ENCODE results near the gene MYO5A. TPM values are rescaled to one million over a fixed set of nuclear protein-coding genes. Genes with fewer than 3 reads are reported as not detected.

Gene MYO5A
- total RNA-seq, 4 donors from 2014 or later = 8.9 to 65.2 (median 12.7) TPM

GRCh38 chr15:52559022-52559421, 30.3 kb upstream of the MYO5A start:
- no peak overlapping the region for H3K27ac ChIP-seq
- DNase-seq = no peak
- H3K4me3 ChIP-seq = no peak overlapping the region
- H3K9me3 ChIP-seq = no peaks in the 10 kb centered on the region
- H3K27me3 ChIP-seq = no peaks in the 10 kb centered on the region
- H3K36me3 ChIP-seq = peaks cover 0 to 12% (median 0%) of the 10 kb centered on the region in 3 donors
- TF ChIP-seq POLR2A (IDR thresholded peaks at IDR 0.05) (no peak), CTCF (IDR thresholded peaks at IDR 0.05) (no peak)
- peaks cover 0 to 28% (median 0%) of the 10 kb centered on the region in 4 donors for H3K4me1 ChIP-seq

GRCh38 chr15:52558196-52558595, 29.5 kb upstream of the MYO5A start:
- Histone ChIP-seq H3K4me1 (peaks cover 0 to 24% (median 0%) of the 10 kb centered on the region in 4 donors), H3K27me3 (no peaks in the 10 kb centered on the region), H3K36me3 (peaks cover 0 to 12% (median 0%) of the 10 kb centered on the region in 3 donors), H3K4me3 (no peak overlapping the region), H3K9me3 (no peaks in the 10 kb centered on the region), H3K27ac (no peak overlapping the region)
- DNase-seq = no peak
- TF ChIP-seq POLR2A (IDR thresholded peaks at IDR 0.05) (no peak), CTCF (IDR thresholded peaks at IDR 0.05) (no peak)

GRCh38 chr15:52557274-52557641, 28.6 kb upstream of the MYO5A start:
- Histone ChIP-seq H3K27me3 (no peaks in the 10 kb centered on the region), H3K4me3 (no peak overlapping the region), H3K36me3 (peaks cover 0 to 12% (median 0%) of the 10 kb centered on the region in 3 donors), H3K9me3 (no peaks in the 10 kb centered on the region), H3K27ac (no peak overlapping the region), H3K4me1 (peaks cover 0 to 17% (median 0%) of the 10 kb centered on the region in 4 donors)
- no peak for DNase-seq
- TF ChIP-seq POLR2A (IDR thresholded peaks at IDR 0.05) (no peak), CTCF (IDR thresholded peaks at IDR 0.05) (no peak)

GRCh38 chr15:52556524-52557273, 28.0 kb upstream of the MYO5A start:
- Histone ChIP-seq H3K9me3 (no peaks in the 10 kb centered on the region), H3K27me3 (no peaks in the 10 kb centered on the region), H3K27ac (no peak overlapping the region), H3K4me3 (no peak overlapping the region), H3K4me1 (peaks cover 0 to 16% (median 0%) of the 10 kb centered on the region in 4 donors), H3K36me3 (peaks cover 0 to 18% (median 0%) of the 10 kb centered on the region in 3 donors)
- TF ChIP-seq POLR2A (IDR thresholded peaks at IDR 0.05) (no peak), CTCF (IDR thresholded peaks at IDR 0.05) (no peak)
- DNase-seq = no peak

GRCh38 chr15:52552303-52552702, 23.6 kb upstream of the MYO5A start:
- H3K27ac ChIP-seq = no peak overlapping the region

More at GRCh38 chr15:52552303-52552702, 23.6 kb upstream of the MYO5A start:
- Histone ChIP-seq H3K36me3 (peaks cover 0 to 59% (median 0%) of the 10 kb centered on the region in 3 donors), H3K4me1 (no peaks in the 10 kb centered on the region), H3K9me3 (no peaks in the 10 kb centered on the region), H3K27me3 (no peaks in the 10 kb centered on the region), H3K4me3 (no peak overlapping the region)
- TF ChIP-seq CTCF (IDR thresholded peaks at IDR 0.05) (no peak), POLR2A (IDR thresholded peaks at IDR 0.05) (no peak)
- no peak for DNase-seq

All from Peyer's patch (tissue), 4 donors.